Suppressor macrophage treated with lipopolysaccharide for 1 hour (primary cell): ENCODE data around the gene GTF2H4.
"Not testable (repeated sequence)": the region's sequence is repeated elsewhere in the genome, so short reads cannot be mapped to it uniquely, and the experiment has no call there.

Source experiments
- DNase-seq, 3 donors: peaks; one replicate each; pipeline ENCODE4 v3.0.0-alpha.2; 2020 to 2022

The GTF2H4 gene

GRCh38 chr6:30895343-30895742 is 12.7 kb upstream of the GTF2H4 start:
- no peak for DNase-seq

- no peak for DNase-seq
These were observed 11.5 kb upstream of the GTF2H4 start for GRCh38 chr6:30896541-30896940.

GRCh38 chr6:30897882-30898281 is 10.1 kb upstream of the GTF2H4 start:
- DNase-seq = no peak

DNA sequence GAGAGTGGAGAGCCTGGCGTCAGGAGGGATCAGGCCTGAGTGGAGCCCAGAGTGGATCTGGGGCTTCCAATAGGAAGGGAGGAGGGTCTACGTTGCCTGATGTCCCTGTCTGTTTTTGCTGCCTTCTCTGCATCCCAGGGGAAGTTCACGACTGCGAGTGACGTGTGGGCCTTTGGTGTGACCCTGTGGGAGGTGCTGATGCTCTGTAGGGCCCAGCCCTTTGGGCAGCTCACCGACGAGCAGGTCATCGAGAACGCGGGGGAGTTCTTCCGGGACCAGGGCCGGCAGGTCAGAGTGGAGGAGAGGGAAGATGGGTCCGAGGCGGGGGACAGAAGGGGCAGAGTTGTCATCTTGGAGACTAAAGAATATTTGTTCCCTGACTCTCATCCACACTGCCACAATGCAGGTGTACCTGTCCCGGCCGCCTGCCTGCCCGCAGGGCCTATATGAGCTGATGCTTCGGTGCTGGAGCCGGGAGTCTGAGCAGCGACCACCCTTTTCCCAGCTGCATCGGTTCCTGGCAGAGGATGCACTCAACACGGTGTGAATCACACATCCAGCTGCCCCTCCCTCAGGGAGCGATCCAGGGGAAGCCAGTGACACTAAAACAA is 9.2 kb upstream of the GTF2H4 start:
- DNase-seq = no peak

GRCh38 chr6:30900863-30901417 is 7.1 kb upstream of the GTF2H4 start:
- DNase-seq = peak in 1 of 3 donors; percentile 16

GRCh38 chr6:30901436-30901835 is 6.6 kb upstream of the GTF2H4 start:
- DNase-seq = no peak

DNA sequence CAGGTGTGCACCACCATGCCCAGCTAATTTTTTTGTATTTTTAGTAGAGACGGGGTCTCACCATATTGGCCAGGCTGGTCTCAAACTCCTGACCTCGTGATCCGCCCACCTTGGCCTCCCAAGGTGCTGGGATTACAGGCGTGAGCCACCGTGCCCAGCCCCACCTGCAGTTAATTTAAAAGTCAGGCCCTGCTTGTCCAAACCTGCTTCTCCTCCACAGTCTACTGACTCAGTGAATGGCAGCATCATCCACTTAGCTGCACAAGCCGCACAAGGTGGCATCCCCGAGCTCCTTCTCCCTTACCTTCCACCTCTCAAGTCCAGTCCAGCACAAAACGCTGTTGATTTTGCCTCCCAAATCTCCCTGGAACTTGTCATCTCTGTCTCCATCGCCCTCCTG is 5.8 kb upstream of the GTF2H4 start:
- DNase-seq = not testable (repeated sequence)

DNA sequence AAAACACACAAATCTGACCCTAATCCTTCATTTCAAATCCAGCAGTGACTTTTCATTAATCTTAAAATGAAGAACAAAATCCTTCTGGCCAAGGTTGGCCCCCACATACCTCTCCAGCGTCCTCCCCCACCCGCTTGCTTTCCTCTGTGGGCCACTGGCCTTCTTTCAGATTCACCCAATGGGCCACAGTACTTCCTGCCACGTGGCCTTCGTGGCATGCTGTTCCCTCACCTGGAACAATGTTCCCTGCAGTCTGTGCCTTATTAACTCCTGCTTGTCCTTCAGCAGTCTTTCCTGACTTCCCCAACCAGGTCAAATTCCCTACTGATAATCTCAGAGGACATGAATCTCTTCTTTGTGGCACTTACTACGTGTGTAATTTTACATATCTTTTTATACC is 5.3 kb upstream of the GTF2H4 start:
- no peak for DNase-seq

DNA sequence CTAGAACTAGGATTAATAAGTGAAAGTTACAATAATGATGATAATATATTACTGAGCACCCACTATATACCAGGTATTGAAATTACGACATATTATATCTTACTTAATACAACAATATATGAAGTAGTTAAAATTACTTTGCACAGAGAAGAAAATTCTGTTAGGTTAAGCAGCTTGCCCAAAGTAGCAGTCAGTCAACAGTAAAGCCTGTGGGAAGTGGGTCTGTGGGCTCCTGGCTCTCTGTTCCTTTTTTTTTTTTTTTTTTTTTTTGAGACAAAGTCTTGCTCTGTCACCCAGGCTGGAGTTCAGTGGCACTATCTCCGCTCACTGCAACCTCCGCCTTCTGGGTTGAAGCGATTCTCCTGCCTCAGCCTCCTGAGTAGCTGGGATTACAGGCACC is 4.8 kb upstream of the GTF2H4 start:
- DNase-seq = peak in 1 of 3 donors; percentile 23

DNA sequence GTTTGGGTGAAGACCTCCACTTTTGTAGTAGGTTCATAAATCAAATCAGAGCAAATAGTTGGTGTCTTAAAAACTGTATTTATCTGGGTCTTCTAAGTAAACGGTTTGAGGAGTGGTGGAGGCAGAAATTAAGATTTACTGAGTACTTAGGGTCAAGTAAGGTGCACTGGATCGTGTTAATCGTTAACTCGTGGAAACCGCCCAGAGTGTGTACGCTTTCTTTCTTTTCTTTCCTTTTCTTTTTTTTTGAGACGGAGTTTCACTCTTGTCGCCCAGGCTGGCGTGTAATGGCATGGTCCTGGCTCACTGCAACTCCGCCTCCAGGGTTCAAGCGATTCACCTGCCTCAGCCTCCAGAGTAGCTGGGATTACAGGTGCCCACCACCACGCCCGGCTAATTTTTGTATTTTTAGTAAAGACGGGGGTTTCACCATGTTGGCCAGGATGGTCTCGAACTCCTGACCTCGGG is 683 bp upstream of the GTF2H4 start:
- not testable (repeated sequence) for DNase-seq

GRCh38 chr6:30908700-30909099 is 693 bp downstream of the GTF2H4 start:
- no peak for DNase-seq

DNA sequence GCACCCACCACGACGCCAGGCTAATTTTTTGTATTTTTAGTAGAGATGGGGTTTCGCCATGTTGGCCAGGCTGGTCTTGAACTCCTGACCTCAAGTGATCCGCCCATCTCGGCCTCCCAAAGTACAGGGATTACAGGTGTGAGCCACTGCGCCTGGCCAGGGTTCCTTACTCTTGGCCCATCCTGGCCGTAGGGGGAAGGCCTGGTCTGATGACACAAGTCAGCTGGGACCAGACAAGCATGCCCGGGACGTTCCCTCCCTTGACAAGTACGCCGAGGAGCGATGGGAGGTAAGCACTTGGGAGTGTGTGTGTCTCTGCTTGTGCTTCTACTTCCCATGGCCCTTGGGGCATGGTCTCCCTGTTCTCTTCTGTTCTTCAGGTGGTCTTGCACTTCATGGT is 2.5 kb downstream of the GTF2H4 start:
- DNase-seq = not testable (repeated sequence)

DNA sequence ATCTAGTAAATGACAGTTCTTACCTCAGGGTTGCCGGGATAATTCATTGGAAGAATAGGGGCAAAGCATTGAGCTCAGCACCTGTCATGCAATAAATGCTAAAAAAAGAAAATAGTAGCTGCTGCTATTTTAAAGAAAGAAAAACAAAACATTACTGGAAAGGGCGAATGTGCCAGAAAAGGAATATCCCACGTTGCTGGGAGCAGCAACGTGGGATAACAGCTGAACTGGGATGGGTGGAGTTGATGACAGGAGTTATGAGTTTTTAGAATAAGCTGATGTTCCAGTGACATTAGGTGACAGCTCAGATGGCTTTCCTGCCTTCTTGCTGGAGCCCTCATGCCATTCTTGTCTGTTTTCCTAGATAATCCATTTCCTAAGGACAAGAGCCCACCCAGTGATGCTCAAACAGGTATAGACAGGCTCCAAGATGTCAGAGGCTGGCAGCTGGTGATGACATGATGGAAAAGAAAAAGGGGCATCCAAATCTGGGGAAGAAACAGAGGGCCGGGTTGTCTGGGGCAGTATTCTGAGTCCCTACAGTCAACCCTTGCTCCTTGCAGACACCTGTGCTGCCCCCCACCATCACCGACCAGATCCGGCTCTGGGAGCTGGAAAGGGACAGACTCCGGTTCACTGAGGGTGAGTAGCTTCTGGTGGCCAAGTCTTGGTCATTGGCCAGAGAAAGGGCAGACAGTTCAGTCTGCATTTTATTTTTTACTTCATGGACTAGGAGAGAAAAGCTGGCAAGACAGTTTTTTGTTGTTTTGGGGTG is 4.9 kb downstream of the GTF2H4 start:
- DNase-seq = no peak

DNA sequence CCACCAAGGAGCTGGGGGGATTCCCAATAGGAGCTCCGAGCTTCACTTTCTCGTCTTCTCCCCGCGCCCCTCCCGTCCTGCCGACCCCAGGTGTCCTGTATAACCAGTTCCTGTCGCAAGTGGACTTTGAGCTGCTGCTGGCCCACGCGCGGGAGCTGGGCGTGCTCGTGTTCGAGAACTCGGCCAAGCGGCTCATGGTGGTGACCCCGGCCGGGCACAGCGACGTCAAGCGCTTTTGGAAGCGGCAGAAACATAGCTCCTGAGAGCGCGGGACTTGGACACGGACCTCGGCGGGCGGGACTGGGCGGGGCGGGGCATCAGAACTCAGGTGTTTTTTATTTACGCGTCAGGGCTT is 5.7 kb downstream of the GTF2H4 start:
- no peak for DNase-seq

- peak; percentile 92 to 96 (median 94) for DNase-seq
These were observed 6.3 kb downstream of the GTF2H4 start, which contains the start of gene VARS2 for GRCh38 chr6:30914076-30914853. TSS of gene VARS2 (plus strand) at chr6:30914238. CDS start at chr6:30914837, 599 bp downstream.

- no peak for DNase-seq
These were observed 7.0 kb downstream of the GTF2H4 start for GRCh38 chr6:30914854-30915590.

DNA sequence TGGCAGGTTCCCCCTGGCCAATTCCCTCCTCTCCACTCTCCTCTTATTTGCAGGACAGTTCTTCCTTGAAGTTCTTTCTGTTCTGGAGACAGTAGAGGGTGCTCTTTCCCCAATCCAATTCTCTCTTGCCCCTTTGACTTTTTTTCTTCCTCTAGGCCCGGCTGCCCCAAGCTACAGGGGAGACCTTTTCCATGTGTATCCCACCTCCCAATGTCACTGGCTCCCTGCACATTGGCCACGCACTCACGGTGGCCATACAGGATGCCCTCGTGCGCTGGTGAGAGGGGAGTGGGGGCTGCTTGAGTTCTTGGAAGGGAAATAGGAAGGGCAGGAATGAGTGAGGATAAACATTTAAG is 7.6 kb downstream of the GTF2H4 start:
- DNase-seq = peak; percentile 70 to 77 (median 73)

- no peak for DNase-seq
These were observed 9.0 kb downstream of the GTF2H4 start for GRCh38 chr6:30917041-30917440.

DNA sequence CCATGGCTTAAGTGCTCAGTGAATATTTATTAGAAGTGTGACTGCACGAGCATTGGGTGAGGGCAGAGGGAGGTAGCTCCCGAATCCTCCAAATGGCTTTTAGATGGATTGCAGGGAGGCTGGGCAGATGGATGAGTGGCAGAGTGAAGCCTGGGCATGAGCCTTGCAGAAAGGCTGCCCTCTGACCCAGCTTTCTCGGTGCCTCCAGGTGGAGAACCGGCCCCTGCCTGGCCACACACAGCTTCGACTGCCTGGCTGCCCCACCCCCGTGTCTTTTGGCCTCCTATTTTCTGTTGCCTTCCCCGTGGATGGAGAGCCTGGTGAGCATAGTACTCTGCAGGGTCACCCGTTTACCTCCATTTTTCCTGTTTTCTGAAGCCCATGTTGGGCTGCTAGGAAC is 9.5 kb downstream of the GTF2H4 start:
- no peak for DNase-seq

- DNase-seq = no peak
These were observed 10.7 kb downstream of the GTF2H4 start for GRCh38 chr6:30918670-30919069.

- DNase-seq = no peak
These were observed 14.4 kb downstream of the GTF2H4 start for GRCh38 chr6:30922447-30922852.

DNA sequence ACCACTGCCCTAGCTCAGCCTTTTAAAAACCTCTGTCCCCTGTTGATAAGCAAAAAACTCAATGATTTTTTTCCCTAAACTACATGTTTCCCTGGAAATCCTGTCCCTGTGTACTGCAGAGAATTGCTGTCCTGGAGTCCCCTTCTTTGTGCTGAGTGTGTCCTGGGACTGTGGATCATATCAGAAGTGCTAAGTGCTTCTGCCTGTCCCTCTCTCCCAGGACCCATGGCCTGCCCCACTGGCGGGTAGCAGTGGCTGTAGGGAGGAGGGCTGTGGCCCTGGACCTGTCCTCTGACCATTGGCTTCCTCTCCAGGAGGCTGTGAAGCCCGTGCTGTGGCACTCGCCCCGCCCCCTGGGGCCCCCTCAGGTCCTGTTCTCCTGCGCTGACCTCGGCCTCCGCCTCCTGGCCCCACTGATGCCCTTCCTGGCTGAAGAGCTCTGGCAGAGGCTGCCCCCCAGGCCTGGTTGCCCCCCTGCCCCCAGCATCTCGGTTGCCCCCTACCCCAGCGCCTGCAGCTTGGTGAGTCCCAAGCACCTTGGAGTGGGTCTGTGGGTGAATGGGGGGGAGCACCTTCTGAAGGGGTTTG is 16.1 kb downstream of the GTF2H4 start:
- not testable (repeated sequence) for DNase-seq
